Breast epithelium (tissue), 3 donors: Measurements from ENCODE around the gene OR5A1.

Experiments
- CTCF ChIP-seq, 3 donors: fragments of 450-650 bp; IDR thresholded peaks; one replicate each; pipeline ENCODE4 v1.5.1; 2016 to 2017; ENCODE audit warnings: antibody characterized with exemption in 3 of 3, mild to moderate bottlenecking in 3 of 3, moderate library complexity in 3 of 3
- POLR2A ChIP-seq: fragments of 450-650 bp; IDR thresholded peaks from one replicate; pipeline ENCODE4 v1.6.1; 2016; ENCODE audit warnings: antibody characterized with exemption, mild to moderate bottlenecking, moderate library complexity
- POLR2AphosphoS5 ChIP-seq, 3 donors: sonication (generic); formaldehyde crosslinking; IDR thresholded peaks; one replicate each; pipeline ENCODE4 v1.6.1; 2017; ENCODE audit warnings: antibody characterized with exemption in 3 of 3

DNA sequence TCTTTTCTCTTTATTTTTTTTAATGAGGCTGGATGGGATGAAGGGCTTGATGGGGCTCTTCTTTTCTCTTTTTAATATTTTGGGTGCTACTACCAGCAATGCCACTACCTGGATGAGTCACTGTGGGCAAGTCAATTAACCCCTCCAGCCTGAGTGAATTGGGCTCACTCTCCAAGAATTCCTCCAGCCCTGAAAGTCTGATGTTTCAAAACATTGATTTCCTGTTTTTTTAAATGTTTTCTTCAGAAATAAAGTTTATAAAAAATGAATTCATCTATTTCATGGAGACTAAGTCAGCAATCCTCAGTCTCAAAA lies 9.2 kb upstream of the OR5A1 start:
- TF ChIP-seq CTCF (IDR thresholded peaks at IDR 0.05) (no peak), POLR2A (no peak), POLR2AphosphoS5 (IDR thresholded peaks at IDR 0.05) (no peak)
